Activated CD8-positive, alpha-beta memory T cell treated with anti-CD3 and anti-CD28 coated beads for 4 hours (primary cell): ENCODE data around the gene FAM83C.

Source experiments
- DNase-seq, 2 donors: peaks; one replicate each; pipeline ENCODE4 v3.0.0-alpha.2; 2020; ENCODE audit warnings: low read depth in 2 of 2

The FAM83C gene

DNA sequence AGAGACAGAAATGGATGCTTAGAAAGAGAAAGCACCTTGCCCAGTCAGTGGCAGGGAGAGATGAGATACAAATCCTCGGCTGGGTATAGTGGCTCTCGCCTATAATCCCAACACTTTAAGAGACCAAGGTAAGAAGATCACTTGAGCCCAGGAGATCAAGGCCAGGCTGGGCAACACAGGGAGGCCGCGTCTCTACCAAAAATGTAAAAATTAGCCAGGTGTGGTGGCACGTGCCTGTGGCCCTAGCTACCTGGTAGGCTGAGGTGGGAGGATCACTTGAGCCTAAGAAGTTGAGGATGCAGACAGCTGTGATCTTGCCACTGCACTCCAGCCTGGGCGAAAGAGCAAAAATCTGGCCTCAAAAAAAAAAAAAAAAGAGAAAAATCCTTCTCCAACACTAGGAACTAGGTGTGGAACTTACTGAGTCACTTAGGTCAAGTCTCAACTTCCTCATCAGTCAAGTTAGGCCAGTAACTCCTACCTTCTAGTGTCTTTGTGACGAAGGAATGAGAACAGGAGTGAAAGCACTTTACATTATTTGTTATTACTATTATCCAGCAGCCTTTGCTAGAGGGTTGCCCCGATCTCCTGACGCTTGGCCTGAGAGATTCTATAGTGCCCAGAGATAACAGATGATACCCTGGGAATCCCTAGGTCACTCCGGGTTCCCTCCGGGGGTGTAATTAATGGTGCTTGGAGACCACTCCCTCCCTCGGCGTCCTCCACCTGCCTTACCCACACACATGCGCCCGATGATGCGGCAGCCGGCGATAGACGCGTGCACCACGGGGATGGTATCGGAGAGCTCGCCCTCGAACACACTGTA is 8.6 kb downstream of the FAM83C start:
- no peak for DNase-seq

DNA sequence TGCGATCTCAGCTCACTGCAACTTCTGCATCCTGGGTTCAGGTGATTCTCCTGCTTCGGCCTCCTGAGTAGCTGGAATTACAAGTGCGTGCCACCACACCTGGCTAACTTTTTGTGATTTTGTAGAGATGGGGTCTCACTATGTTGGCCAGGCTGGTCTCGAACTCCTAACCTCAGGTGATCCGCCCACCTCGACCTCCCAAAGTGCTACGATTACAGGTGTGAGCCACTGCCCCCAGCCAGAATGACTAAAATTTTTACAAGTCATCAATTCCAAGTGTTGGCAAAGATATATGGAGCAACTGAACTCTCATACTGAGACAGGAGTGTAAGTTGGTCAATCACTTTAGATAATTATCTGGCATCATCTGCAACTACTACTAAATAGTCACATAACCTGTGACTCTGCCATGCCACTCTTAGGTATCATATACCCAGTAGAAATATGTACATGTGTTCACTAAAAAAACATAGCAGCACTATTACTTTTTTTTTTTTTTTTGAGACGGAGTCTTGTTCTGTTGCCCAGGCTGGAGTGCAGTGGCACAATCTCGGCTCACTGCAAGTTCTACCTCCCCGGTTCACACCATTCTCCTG is 10.6 kb downstream of the FAM83C start:
- no peak for DNase-seq

DNA sequence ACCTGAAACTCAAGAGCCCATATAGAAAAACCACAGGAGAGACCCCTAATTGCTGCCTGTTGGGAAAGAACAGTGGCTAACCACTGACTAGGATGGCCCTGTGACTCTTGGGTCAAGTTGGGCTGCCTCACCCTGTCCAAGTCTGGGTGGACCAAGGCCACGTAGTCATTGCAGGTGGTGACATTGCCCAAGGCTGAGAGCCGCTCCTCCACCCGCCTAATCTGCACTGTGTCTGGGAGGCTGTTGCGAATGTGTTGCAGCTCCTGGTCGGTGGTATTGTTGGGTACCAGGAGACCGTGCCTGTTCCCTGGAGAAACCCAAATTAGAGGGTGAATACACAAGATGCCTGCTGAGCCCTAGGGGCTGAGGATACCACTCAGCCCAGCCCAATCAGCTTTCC is 11.7 kb downstream of the FAM83C start:
- DNase-seq, result no peak

DNA sequence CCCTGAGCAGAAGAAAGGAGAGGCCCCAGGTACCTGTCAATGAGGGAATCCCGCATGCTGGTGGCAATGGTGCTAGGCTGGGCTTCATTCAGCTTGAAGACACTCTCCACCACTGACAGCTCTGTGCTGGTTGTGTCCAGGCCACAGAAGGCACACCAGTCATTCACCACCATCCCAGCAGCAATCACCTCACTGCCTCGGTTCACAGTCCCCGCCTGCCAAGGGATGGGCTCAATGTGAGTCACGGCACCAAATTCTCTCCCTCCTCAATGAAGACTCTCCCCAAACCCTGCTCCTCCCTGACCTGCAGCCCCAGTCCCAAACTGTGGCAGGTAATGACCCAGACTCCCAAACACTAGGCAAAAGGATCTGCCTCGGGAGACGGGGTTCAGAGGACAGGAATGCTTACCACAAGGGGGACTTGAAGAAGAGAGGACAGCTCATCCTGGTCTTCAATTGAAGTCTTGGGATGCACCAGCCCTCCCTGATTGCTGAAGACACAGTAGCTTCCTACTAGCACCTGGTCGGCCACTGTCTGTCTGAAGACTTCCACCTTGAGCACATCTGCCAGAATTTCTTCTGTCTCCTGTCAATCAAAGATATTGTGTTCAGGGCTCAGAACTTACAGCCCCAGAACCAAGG is 12.6 kb downstream of the FAM83C start:
- no peak for DNase-seq

DNA sequence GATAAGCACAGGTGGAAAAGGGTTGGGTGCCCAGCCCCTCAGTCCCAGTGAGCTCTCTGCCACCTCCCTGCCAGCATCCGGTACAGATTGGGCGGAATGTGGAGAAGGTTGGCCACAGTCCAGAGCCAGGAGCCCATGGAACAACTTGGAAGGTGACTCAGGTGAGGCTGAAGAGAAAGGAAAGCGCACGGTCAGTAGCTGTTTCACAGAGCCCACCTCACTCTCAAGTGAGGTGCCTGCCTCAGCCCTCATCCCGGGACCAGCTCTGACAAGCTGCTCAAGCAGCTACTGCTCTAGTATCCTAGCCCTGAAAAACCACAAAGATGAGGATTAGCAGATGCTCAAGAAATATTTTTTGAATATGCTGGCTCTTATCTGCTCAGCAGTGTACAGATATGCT is 13.2 kb downstream of the FAM83C start:
- no peak for DNase-seq

DNA sequence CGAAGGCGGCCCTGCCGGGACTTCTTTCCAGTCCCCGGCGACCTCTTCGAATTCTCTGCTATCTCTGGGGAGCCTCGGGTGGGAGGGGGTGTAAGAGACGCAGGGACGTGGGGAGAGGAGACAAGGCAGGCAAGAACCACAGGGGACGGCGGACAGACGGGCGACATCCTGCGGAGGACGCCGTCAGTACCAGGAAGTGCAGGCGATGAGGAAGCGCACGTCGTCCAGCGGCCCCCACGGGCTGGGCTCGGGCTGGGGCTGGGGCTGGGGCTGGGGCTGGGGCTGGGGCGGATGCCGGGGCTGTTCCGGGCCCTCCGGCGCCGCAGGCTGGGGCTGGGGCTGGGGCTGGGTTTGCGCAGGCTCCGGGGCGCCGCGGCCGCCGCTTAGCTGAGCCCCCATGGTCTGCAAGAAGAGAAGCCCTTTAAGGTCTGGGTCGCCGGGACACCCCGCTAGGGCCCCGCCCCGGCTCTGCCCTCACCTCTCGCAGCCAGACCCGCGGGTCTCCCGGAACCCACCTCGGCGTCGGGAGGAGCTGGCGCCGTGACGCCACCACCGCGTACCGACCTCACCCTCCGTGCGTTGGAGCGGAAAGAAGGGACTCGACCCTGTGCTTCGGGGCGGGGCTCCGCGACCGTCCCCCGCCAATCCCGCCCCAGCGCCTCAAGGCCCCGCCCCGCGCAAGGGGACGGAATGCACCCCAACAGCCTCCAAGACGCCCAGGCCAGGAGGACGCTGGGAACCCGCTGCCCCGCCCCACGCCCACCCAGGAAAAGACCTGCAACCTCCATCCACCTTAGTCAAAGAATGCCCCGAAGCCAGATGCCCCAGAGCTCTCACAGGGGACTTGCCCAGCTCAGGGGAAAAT is 14.5 kb downstream of the FAM83C start, which contains the start of gene MMP24OS:
TSS of gene MMP24OS (minus strand) at position 592 of the 865 bp plus-strand sequence. CDS start at position 399, 193 bp downstream.
- peak; percentile 67 to 77 for DNase-seq

DNA sequence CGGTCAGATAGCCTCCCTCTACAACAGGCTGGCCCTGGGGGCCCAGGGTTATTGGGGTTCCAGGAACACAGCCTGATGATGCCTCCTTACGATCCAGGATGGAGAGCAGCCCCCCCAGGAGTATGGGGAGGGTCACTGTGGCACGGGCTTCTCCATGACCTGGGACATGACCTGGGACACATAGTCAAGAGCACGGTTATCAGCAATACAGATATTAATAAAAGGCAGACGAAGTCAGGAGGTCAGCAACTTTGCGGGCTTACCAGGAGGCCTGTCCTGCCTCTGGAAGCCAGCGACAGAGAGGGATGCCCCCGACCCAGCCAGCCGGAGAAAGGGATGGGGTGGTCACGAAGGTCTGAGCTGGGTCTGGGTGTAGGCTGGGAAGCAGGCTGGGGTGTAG is 15.1 kb downstream of the FAM83C start:
- DNase-seq, result no peak

DNA sequence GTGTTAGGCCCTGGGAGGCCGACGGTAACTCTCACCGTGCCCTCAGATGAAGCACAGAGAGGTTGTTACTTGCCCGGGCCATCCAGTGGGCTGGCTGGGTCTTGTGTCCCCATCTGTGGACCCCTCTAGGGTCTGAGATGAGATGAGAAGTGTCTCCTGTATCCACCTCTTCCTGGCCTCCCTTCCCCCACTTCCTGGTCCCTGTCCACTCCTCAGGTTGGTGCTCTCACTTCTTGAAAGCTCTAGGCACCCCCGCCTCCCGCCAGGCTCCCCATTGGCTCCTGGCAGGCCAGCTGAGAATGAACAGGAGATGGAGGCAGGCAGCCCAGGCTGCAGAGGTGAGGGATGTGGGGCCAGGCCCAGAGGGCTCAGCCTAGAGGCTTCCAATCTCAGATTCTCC is 15.8 kb downstream of the FAM83C start:
- no peak for DNase-seq

DNA sequence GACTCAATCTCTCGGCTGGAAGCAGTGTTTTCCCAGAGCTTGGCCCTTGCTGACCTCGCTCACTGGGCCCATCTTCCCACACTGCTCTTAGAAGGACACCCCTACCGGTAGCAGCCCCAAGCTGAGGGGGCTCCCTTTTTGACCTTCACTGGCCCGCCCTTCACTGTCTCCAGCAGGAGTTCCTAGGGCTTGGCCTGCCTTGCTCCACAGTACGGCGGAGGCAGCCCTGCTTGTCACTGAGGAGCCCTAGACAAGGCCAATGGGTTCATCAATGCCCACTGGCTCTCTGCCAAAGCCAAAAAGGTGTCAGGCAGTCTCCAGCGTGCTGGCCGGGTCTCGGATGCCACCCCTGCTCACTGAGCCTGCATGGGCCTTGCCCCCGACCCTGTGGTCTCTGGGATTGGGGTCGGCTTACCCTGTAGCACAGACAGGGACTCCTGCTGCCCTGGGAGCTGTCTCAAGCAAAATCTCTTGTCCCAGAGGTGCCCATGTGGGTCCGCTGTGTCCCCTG is 16.4 kb downstream of the FAM83C start:
- no peak for DNase-seq

DNA sequence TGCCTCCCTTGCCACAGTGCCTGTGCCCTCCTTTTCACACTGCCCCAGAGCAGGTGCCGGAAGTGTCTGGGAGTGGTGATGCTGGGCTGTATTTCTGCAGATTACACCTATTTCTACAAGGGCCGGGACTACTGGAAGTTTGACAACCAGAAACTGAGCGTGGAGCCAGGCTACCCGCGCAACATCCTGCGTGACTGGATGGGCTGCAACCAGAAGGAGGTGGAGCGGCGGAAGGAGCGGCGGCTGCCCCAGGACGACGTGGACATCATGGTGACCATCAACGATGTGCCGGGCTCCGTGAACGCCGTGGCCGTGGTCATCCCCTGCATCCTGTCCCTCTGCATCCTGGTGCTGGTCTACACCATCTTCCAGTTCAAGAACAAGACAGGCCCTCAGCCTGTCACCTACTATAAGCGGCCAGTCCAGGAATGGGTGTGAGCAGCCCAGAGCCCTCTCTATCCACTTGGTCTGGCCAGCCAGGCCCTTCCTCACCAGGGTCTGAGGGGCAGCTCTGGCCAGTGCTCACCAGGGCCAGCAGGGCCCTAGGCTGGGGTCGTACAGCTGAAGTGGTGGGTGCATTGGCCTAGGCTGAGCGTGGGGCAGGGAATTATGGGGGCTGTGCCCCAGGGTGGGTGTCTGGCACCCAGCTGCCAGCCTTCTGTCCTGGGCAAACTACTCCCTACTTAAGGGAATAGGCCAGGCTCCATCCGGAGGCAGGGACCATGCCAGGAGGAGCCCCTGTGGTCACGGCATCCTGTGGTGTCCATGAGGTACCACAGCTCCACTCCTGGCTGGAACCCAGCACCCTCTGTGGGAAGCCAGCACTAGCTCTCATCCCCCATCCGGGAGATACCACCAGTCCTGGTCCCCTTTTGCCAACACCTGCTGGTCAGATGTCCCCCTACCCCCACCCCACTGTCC is 17.8 kb downstream of the FAM83C start:
- no peak for DNase-seq

DNA sequence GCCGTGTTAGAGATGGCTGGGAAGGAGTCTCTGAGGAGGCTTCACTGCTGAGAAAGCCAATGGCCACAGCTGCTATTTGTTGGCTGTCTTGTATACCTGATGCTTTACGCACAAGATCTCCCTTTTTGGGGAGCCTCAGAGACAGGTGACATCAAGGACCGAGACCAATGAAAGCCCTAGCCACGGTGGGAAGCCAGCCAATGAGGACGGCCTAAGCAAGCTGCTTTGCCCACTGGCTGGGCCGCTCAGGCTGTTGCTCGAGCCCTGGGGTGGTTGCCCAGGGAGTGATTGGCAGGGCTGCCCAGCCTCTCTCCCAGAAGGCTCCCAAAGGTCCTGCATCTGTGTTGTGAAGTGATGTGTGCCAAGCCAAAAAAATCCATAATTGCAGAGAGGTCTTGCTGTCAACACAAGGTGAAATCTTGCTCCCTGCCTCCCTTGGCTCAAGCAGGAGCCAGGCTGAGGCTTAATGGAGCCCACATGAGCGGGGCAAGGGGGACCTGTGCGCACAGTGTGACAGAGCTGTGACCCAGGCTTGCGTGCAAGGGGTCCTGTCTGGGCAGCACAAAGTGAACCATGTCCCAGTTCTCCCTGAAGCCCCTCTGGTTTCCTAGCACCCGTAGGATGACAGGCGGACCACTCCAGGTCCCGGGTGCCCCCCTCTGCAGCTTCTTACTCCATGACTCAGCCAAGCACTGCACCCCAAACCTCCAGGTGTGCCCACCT is 18.6 kb downstream of the FAM83C start:
- no peak for DNase-seq

DNA sequence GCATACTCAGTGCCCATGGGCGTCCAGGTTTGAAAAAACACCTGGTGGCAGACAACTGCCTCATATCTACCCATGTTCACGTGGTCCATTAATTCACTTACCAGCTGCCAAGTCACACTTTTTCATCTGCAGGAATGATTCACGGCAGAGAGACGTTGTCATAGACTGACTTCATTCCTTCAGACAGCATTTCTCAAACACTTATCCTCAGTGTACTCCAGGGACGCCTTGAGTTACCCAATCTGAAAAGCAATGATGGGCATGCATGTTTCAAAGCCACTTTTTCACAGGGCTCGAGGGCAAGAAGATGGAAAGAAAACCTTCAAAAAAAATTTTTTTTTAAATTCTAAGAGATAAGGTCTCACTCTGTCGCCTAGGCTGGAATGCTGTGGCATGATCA is 20.3 kb downstream of the FAM83C start:
- DNase-seq, result no peak

DNA sequence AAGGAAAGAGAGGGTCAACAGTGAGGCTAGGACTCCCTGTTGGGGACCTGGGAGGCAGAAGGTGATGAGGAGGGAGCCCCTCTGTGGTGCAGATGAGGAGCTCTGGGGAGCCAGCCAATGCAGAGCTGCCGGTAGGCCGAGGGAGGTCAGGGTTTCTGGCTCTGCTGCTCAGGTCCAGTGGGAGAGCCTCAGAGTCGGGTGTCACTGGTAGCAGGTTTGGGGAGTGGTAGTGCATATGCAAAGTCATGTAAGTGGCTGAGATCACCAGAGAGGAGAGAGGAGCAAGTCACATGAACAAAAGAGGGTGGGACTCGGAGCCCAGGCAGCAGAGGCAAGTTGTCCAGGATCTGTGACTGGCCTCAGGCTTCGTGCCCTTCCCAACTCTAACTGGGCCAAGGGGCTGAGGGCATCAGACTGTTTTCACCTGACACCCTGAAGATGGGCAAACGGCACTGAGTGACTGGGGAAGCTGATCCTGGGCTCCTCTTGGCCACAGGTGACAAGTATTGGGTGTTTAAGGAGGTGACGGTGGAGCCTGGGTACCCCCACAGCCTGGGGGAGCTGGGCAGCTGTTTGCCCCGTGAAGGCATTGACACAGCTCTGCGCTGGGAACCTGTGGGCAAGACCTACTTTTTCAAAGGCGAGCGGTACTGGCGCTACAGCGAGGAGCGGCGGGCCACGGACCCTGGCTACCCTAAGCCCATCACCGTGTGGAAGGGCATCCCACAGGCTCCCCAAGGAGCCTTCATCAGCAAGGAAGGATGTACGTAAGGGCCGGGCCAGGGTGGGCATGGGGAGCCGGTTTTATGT is 20.9 kb downstream of the FAM83C start:
- no peak for DNase-seq

DNA sequence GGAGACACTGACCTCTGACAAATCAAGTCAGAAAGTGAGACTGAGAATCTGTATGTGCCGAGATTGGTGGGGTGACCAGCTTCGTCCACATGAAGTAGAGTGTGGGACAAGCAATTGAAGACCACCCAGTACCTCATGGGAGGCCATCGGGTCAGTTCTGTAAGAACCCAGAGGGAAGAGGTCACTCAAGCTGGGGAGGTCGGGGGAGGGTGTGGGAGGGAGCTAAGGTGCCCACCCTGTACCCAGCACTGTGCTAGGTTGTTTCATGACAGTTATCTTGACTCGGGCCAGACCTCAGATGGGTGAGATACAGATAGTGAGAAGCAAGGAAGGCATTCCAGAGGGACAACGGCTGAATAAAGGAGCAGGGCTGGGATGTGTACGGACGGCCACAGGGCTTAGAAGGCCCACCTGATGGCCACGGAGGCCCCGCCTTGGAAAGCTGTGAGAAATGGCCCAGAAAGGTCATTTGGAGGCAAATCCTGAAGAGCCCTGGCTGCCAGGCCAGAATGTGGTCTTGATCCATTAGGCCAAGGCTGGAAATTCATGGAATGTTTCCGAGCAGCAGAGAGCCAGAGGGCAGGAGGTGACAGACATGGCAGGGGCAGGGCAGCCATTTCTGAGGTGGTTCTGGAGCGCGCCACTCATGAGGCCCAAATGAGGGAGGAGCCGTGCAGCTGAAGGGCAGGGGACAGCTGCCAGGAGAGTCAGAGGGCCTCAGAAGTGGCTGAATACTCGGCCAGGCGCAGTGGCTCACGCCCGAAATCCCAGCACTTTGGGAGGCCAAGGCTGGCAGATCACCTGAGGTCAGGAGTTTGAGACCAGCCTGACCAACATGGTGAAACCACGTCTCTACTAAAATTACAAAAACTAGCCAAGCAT is 22.0 kb downstream of the FAM83C start:
- no peak for DNase-seq

DNA sequence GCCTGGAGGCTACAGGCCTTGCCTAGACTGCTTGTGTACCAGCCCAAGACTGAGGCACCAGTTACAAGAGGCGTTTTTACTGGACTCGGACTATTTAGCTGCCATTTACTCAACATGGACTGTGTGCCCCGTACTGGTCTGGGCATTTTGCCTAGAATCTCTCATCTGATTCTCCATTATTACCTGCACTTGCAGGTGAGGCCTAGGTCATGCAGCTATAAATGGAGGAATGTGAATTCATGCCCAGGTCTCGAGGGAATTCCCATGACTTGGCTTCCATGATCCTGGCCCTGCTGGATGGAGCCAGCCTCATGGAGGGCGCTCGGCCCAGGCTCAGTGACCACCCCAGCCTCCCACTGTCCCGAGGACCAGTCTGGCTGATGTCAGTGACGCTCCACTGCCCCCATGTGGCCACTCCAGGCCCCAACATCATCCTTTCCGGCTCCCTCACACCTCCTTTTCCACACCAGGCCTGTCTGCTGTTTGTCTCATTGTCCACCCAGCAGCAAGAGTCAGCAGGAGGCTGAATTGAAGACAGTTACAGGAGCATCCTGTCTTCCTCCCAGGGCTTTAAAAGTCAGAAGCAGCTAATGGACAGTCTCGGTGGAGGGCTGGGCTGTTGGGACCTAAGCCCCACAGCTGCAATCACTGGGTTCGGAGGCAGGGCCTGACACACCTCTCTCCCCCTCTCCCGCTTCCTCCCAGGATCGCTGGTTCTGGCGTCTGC is 23.0 kb downstream of the FAM83C start:
- no peak for DNase-seq

DNA sequence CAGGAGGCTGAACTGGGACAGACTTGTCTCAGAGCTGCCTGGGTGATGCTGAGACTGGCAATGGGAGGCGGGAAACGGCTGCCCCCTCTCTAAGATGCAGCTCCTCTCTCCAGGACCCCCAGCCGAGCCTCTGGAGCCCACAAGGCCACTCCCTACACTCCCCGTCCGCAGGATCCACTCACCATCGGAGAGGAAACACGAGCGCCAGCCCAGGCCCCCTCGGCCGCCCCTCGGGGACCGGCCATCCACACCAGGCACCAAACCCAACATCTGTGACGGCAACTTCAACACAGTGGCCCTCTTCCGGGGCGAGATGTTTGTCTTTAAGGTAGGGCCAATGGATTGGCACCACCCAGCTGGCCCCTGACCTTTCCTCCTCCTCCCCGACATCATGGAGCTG is 25.1 kb downstream of the FAM83C start:
- no peak for DNase-seq

DNA sequence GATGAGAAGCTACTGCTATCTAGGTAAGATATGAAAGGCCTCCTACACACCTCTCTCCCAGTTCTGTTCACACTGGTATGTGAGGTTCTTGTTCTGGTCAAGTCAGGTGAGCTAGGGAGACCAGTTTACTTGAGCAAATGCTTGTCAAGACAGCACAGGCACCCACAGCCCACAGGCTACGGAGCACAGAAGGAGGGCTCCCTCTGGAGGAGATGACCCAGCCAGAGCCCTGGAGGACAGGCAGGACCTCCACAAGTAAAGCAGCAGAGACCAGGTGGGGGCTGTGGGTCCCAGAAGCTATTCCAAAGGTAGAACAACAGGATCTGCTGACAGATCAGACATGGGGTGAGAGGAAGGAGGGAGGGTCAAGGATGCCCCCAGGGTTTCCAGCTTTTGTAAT is 27.5 kb downstream of the FAM83C start:
- DNase-seq, result no peak
